HK-2 (cell line): Measurements from ENCODE around the gene C6orf89.
A peak's percentile ranks its signal among the peaks of the same experiment; 100 is the strongest.

Source experiments
- DNase-seq: peaks from one replicate; pipeline ENCODE4 v3.0.0-alpha.2; 2018; ENCODE audit not compliant: unreplicated experiment

The C6orf89 gene, protein sequence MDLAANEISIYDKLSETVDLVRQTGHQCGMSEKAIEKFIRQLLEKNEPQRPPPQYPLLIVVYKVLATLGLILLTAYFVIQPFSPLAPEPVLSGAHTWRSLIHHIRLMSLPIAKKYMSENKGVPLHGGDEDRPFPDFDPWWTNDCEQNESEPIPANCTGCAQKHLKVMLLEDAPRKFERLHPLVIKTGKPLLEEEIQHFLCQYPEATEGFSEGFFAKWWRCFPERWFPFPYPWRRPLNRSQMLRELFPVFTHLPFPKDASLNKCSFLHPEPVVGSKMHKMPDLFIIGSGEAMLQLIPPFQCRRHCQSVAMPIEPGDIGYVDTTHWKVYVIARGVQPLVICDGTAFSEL

DNA sequence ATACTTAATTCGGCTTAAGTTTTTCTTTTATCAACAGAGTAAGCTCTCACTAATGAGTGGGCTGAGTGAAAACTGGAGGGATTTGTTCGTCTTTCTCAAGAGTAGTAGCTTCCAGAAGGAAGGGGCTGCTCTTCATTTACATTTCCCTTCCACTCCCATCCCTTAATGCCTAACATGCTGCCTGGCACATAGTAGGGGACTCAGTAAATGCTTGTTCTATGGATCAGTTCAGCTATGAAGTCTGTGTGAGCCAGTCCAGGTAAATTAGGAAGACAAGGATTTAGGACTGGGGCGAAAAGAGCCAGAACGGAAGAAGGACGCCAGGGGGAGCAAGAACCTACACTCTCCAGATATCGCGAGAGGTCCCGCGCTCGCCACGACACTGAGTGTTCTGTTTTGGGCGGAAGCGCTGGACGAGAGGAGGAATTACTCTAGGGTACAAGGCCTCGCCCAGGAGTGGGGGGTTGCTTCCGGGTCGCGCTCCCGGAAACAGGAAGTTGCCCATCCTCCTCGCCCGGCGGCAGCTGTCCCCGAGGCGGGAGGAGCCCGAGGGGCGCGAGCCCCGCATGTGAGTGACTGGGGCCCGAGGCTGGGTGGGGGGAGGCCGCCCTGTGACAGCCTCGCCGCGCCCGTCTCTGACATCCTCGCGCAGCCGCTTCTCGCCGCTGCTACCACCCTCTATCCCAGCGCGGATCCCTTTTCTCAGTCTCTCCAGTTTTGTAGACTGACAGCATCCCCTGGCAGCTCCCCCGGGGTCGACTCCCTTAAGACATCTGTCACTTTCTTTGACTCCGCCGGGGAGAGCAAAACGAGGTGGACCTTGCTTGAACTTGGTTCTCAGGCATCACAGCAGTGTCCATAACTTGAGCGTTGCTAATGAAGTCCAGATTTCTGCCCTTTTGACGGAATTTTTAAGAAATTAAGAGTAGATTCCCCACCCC, at the start of gene C6orf89:
Gene C6orf89, plus strand, starts transcription at position 492 of the 941 bp plus-strand sequence. CDS start 13,493 bp downstream, outside the sequence.
- peak; percentile 97 for DNase-seq

GRCh38 chr6:36836111-36837021, 49.4 kb upstream of the C6orf89 start:
- DNase-seq = no peak

DNA sequence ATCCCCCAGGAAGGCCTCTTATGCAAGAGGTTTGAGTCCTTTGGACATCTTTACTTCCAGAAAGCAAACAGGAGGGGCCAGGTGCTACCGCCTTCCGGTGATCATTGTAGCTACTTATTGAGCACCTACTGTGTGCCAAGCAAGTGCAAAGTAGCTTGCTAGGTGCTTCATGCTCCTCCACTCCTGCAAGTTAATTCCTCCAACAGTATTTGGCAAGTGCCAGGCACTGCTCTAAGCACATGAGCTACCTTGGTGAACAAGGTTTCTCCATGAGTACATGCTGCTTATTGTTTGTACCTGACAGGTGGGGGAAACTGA, 48.8 kb upstream of the C6orf89 start:
- no peak for DNase-seq

- DNase-seq = no peak
These were observed 48.1 kb upstream of the C6orf89 start for GRCh38 chr6:36837686-36838085.

DNA sequence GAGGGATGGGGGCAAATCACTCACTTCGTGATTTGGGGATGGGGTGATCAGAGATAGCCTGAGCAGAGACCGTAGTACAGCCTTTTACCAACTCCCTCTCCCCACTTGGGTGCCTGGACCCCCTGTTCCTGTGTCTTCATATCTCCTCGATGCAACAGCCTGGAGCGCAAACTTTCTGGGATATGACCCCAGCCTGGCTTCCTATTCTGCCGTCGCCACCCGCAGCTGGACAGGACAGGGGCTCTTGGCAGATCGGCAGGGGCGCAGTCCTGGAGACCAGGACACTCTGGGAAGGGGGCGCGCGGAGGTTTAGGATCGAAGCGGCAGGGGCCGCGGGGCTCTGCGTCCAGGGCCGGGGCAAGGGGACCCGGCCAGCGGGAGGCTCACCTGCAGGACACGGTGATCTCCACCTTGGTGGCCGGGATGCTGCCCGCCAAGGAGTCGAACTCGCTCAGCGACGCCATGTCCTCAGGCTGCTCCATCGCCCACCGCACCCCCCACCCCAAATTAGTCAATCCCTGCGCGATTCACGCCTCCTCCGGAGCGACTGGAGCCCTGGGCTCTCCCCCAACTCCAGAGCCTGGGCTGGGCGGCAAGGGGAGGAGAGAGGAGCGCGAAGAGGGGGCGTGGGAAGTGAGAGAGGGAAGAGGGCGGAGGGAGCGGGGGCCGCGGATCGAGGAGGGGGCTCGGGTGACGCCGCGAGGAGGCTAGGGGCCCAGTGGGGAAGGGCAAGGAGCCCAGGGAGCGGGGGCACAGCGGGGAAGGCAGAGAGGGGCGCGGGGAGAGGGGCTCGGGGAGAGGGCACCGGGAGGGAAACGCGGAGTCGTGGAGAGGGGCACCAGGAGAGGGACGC, 46.6 kb upstream of the C6orf89 start, which contains the start of gene CPNE5:
Gene CPNE5, minus strand, starts transcription at position 549 of the 853 bp plus-strand sequence. Its CDS starts 67 bp downstream, at position 482.
- DNase-seq = no peak

DNA sequence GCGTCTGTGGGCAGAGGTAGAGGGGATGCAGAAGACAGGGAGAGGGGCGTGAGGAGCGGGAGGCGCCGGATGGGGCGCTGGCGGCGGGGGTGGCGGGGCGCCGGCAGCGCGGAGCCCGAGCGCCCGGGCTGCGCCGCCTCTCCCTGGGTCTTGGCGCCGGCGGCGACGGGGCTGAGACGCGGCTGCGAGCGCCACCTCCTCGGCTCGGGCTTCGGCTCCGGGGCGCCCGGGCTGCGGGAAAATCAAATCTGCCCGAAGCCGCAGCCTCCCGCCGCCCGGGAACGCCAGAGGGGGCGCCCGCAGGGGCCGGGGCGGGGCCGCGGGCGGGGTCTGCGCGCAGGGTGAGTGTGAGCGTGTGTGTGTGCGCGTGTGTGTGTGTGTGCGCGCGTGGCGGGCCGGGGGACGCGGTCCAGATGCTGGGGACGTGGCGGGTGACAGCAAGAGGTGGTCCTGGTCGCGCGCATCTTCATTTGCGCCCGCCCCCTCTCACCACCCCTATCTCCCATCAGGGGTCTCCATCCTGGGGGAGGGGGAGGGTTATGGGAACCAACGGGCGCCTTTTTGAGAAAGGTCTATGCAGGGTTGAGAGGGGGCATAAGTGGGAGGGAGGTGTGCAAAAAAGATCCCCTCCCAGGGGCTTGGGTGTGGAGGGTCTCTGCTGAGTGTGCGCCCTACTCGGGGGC, 45.9 kb upstream of the C6orf89 start:
- peak; percentile 36 for DNase-seq

DNA sequence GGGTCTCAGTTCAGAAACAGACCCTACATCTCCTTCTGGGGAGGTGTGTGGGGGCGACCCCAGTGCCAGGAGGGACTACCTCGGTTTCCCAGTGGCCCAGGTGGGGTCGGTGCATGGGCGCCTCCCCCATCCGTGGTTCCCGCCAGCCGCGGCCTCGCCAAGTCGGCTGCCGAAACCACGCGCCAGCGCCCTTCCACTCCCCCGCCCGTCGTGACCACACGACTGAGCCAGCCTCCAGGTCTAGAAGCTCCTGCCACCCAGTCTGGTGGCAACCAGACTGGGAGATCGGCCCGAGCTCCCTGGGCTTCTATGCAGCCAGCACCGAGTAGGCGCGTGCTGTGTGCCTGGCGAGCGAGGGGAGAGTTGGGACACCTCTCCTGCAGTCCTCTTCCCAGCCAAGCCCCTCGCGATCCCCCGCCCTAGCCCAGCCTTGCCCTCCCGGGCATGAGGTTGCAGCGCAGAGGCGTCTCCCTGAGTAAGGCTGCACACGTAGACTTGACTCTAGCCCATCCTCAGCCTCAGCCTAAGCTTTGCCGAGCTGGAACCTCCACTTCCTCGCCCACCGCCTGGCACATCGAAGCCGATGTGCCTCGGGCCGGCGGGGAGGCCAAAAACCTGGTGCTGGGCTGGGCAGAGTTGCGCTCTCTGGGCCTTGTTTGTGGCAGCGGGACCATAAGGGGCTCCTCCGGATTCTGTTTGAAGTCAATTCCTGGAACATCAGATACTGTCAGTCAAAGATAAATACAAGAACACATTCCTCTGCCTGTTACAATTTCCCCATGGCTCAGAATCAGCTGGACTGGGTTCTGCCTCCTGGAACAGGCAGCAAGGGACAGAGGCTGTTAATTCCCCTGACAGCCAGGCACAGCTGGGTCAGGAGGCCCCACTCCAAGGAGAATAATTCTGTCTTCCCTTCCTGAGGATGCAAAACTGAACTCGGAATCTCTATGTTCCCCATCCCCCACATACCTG, 45.0 kb upstream of the C6orf89 start:
- DNase-seq = no peak

DNA sequence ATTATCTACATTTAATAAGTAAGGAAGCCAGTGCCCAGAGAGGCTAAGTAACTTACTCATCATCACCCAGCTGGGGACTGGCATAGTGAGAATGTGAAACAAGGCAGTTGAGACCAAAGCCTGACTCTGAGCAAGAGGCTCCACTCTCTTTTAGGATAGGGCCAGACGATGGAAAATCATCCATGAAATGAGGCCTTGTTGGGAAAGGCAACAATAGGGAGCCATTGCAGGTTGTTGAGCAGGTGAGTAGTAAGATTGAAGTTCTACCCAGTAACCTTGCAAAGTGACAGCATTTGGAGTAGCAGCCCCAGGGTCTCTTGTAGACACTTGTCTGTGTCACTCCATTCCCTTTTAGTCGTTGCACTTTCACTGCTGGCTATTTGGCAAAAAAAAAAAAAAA, 44.0 kb upstream of the C6orf89 start:
- DNase-seq = no peak

DNA sequence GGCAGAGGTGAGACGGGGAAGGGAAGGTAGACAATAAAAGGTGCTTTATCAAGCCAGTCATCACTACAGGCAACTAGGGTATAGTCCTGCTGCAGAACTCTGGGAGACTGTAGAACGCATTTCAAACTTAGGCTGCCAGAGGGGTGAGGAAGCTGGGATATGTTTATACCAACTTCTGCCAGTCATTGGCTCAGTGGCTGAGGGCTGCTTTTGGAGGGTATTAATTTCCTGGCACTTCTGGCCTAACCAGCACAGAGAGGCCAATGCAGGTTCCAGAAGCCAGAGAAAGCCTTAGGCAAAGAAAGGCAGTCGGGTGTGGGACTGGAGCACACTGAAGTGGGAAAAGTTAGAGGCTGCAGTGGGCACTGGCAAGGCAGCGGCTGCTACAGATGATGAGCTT, 42.6 kb upstream of the C6orf89 start:
- no peak for DNase-seq

DNA sequence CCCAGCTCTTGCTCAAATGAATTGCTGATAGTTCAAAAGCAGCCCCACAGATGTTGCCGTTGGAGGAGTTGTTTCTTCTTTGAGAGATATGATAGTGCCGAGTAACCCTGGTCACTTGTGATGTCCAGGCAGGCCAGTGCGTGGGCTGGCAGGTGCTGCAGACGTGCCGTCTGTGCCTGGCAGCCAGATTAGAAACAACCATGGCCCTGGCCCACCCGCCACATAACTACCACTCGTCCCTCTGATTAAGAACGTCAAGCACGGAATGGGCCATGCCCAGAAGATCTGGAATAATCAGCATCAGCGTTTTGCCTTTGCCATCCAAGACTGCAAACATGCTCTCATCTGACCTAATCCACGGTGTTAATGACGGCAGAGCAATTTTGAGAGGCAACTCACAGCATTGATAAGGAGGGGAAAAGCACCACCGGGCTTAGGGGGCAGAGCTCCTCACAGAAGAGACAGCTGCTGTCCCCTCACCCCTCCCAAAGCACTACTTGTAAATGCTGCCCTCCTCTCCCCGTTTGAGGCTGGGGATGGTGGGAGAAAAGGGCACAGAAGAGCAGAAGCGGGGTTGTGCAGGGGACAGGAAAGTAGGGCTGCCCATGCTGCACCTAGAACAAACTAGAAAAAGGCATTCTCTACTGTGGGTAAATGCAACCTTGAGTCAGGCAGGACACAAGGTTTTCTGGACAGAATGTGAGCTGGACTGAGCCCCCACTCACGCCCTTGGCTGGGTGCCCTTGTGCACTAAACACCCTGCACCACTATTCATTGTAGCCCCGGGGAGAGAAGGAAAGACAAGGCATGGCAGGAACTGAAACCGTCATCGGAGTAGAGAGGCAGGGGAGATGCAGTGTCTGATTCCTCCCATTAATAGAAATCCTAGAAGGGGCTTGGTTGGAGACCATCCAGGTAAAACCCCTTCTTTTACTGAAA, 41.3 kb upstream of the C6orf89 start:
- no peak for DNase-seq

DNA sequence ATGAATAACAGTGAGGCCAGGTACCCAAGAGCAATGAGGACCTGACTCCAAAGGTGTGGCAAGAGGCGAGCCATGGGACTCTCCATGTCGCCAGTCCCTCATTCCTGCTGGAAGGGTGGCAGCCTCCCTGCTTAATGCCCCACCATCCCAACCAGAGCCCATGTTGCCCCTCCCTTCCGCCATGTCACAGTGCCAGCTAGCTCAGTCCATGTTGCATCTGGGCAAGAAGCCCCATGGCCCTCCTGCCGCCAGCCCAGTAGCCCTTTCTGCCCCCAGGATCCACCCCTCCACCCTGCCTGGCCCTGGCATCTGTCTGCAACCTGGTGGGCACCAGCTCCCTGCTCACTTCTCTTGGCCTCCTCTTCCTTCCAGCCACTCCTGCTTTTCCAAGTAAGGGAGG, 40.5 kb upstream of the C6orf89 start:
- no peak for DNase-seq

DNA sequence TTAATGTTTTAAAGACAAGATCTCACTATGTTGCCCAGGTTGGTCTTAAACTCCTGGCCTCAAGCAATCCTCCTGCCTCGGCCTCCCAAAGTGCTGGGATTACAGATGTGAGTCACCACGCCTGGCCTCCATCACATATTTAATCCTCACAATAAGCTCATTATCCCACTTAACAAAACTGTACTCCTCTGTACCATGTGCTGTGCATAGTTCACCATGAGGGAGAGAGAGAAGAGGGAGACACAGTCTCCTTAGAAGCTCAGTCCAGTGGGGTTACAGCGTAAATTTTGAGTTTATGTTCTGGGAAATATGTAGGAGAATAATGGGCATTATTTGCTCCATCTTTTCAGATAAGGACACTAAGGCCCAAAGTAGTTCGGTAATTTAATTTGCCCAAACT, 38.6 kb upstream of the C6orf89 start:
- DNase-seq = no peak

DNA sequence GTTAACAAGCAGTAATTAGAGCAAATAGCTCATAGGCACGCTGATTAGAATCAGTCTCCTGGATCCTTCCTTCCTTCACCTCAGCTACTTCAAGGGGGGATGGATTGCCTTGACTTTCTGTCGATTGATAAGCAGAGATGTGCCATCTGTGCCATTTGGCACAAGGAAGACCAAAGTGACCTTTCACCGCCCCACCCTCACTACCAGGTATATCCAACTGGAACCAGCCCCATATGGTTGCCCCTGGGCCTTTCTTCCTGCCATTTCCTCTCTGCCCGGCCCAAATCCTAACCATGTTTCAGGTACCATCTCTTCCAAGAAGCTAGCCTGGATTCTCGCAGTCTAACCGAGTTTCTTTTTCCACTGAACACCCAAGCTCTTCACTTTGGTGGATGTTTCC, 37.8 kb upstream of the C6orf89 start:
- DNase-seq = no peak

DNA sequence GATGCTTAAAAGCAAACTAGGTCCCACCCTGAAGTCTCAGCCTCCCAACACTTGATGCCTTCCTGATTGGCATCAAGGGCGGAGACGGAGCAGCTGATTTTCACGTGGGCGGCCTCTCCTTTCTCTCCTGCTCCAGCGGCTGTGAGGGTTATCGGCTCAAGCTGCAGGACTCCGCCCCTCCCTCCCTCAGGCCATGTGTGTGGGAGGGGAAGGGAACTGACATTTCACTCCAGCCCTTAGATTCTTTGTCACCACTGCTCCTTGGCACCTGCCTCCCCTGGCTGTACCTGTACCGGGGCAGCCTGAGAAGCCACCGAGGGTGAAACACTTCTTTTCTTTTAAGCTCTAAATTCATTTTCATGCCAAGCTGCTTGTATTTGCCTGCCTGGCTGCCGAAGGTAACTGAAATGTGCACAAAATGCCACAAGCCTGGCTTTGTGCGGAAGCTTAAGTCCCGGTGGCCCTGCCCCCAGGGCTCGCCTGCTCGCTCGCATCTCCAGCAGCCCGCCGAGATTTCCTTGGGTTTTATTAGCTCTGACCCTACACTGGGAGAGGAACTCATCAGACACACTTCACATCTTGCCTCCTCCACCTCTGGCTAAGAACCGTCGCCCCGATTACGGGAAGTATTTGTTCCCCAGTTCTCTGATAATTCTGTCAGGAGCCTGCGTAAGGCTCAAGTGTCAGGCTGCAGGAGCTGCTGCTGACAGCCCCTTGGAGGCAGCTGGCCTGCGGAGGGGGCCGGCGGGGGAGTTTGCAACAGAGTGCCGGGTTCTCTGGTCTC, 36.9 kb upstream of the C6orf89 start:
- no peak for DNase-seq

DNA sequence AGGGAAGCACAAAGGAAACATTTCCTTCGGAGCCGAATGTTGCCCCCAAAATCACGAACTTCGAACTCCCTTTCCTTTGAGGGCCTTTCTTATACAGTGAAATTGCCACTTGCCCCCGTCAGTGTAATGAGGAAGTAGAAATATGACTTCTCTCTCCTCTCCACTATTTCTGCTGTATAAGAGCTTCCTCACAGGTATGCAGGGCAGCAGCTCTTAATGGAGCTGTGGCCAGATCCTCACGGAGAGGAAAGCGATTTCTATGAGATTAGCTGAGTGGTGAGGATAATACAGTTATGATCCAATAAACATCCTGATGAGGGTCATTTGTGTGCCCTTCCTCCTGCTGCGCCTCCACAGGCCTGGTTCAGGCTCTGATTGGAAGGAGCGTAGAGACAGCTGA, 35.7 kb upstream of the C6orf89 start:
- no peak for DNase-seq

- peak; percentile 44 for DNase-seq
These were observed 34.6 kb upstream of the C6orf89 start for GRCh38 chr6:36851149-36851614.

DNA sequence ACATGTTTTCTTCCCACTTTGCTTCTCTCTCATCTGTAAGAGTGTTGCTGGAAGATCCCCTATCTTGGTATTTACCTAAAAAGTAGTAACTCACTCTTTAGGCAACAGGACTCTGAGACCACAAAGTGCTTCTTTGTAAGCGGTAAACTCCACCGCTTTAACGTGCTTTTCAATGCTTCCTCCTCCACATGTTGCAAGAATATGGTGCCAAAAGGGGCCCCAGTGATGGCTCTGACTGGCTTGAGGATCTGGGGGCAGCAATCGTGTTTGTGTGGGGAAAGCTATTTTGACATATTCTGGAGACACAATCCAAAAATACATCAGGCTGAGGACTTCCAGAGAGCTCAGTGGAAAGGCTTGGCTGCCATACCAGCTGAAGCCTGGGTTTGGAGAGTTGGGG, 34.1 kb upstream of the C6orf89 start:
- no peak for DNase-seq
